Erythroblast (primary cell): ENCODE results near the gene COQ9.

Experiments used
- GATA1 ChIP-seq: IDR thresholded peaks from 2 replicates; pipeline ENCODE4 v1.6.1; 2011; ENCODE audit warnings: low read depth, mild to moderate bottlenecking, control low read depth, low read length, moderate library complexity
- POLR2A ChIP-seq: IDR thresholded peaks from 2 replicates; pipeline ENCODE4 v1.6.1; 2011; ENCODE audit warnings: mild to moderate bottlenecking, low read length

- no peak for TF ChIP-seq POLR2A
- TF ChIP-seq GATA1 = no peak
These were observed 24.8 kb downstream of the COQ9 start for GRCh38 chr16:57471852-57472664.
